Dedifferentiated amniotic fluid mesenchymal stem cell (primary cell): Measurements from ENCODE around the gene GM2A.
"Not testable (repeated sequence)": the region's sequence is repeated elsewhere in the genome, so short reads cannot be mapped to it uniquely, and the experiment has no call there.

ENCODE experiments used
- DNase-seq: peaks from one replicate; pipeline ENCODE4 v3.0.0-alpha.2; 2016; ENCODE audit errors: extremely low spot score

The GM2A gene

DNA sequence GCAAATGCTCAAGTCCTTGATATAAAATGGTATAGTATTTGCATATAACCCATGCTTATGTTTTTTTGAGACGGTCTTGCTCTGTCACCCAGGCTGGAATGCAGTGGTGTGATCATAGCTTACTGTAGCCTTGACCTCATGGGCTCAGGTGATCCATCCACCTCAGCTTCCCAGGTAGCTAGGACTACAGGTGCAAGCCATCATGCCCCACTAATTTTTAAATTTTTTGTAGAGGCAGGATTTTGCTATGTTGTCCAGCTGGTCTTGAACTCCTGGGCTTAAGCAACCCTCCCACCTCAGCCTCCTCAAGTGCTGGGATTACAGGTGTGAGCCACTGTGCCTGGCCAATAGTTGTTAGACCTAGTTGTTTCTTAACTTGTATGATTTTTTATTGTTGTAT, 33.3 kb downstream of the GM2A start:
- DNase-seq = no peak

DNA sequence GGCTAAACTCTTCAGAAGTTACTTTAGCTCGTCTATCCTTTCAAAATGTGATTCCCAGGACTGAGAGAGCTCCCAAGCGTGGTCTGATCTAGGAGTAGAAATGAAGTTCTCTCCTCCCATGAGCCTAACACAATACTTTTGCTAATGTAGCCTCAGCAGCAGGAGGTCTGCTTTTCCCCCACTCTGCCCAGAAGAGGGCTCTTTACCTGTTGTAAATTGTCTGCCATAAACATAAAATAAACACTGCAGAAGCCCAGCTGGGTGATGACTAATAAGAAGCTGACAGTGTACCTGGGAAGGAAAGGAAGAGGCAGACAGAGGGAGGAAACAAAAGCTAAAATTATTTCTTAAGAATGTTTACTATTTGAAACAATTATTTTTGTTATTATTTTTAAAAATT, 35.2 kb downstream of the GM2A start:
- DNase-seq = no peak

DNA sequence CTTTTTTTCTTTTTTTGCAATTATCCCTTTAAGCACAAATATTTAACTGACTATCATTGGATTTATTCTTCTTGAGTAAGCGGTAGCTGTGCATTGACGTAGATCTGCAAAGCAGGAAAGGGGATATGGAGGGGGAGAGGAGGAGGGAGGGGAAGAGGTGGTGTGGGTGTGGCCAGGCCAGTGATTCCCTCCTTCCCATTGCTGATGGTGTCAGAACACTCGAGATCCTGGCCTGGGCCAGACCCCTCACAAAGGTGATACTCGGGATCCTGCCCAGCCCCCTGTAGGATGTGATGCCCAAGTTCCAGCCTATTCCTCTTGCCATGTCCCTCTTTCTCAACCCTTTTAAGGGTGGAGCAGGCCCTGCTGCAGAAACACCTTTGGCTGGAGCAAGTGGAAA, 40.6 kb downstream of the GM2A start:
- DNase-seq = no peak

DNA sequence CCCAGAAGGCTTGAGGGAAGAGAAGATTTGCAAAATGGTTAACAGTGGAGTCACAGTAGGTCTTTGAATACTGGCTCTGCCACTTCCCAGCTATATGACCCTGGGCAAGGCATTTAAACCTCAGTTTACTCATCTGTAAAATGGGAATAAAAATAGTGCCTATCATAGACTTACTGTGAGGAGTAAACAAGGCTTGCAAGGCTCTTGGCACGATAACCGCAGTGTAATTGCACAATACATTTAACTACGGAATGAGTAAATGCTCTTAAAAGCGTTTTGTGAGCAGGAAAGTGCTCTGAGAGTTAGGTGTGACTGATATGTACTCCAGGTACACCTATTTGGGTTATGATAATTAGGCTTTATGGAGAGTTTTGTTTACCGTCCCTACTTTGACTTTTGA, 42.2 kb downstream of the GM2A start:
- DNase-seq = no peak

DNA sequence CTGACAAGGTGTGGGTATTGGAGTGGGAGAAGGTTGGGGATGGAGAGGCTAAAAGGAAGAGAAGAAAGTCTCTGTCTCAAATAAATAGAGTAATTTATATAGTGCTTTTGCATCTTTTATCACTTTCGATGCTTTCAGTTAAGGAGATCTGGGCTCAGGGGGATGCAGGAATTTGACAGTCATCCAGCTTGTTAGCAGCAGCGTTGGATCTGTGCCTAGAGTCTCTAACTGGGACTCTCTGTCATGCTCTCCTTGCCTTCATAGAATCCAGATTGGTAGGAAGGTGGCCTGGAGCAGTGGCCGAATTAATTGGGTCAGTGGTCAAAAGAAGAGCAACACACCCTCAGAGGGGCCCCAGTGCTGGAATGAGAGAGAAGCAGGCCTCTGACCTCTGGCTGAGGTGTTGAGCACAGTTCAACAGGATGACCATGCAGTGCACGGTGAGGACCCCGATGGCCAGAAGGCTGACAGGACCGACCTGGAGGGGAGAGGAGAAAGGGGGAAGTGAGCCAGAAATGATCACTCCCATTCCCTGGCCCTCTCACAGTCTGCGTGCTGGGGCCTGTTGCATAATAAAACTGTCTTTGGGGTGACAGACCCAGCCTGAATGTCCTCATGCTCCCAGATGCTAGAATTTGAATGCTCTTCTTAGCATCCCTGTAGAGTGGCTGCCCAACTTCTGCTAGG, 42.9 kb downstream of the GM2A start:
- DNase-seq = no peak

DNA sequence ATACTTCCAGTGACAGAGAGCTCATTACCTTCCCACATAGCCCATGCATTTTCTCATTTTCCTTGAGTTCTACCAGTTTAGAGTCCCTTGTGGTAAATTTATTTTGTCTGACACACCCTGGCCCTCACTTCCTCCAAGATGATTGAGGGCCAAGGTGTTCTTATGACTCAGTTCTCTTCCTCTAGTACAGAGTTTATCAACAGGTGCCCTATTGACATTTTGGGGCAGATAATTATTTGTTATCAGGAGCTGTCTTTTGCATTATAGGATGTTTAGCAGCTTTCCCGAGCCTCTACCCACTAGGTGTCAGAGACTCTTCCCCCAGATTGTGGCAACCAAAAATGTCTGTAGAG, 43.5 kb downstream of the GM2A start:
- DNase-seq = no peak

DNA sequence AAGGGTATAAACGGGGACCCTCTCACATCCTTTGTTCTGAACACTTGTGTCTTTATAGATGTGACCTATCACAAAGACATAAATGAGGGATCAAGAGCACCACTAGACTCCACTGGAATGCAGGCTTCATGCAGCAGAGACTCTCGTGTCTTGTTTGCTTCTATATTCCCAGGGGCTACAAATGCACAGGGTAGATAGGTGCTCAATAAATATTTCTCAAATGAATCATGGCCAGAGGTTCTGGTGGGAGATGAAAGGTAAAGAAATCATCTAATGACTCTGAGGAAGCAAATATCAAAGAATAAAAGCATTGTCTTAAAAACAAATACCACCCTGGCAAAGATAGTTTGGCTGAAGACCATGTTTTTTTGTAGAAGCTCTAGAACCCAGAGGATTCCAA, 44.0 kb downstream of the GM2A start:
- no peak for DNase-seq

DNA sequence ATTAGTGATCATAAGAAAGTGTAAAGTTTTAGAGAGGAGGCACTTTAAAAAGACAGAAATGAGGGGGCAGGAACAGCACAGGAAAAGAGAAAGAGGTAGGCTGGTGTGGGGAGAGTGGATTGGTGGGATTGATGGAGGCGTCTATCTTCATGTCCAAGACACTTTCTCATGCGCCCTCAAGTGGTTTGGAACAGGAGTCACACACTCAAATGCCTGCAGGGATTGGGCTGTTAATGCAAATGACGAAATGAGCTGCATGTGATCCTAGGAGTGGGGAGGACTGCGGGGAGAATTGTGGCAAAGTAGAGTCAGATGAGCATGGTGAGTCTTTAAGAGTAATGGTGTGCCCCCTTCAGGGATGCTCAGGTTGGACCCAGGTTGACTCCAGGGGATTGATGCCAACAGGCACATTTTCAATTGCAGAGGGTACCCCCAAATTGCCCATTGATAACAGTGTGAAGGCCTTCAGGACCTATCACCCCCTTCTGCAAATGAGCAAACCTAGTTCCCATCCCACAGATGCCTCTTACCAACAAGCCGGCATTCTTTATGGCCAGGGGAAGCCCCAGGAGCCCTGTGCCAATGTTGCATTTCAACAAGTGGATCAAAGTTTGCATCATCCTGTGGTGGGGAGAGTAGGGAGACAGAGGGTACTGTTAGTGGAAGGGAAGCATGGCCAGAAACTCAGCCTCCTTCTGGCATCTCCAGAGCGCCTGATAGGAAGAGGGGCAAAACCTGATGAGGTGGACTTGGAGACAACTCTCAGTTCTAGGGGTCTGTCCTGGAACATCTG, 45.3 kb downstream of the GM2A start:
- peak; percentile 45 for DNase-seq

DNA sequence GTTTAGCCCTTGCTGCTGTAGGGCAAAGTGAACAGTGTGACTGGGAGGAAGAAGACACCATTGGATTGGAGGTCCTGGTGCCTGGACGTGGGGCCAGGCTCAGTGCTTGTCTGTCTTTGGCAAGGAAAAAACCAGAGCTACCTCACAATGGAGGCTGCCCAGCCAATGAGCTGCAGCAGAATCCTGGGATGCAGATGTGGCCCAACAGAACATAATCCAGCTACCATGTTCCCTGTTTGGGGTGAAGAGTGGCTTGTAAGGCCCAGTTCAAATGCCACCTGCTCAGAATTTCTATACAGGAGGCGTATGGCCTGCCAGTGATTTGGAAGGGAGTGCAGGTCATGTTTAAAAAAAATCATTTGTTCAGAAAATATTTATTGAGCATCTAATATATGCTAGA, 50.7 kb downstream of the GM2A start, which contains the start of gene SLC36A3:
Gene SLC36A3 (minus strand): TSS at position 101 of the 400 bp plus-strand sequence. CDS start 412 bp downstream, outside the sequence.
- DNase-seq = no peak

DNA sequence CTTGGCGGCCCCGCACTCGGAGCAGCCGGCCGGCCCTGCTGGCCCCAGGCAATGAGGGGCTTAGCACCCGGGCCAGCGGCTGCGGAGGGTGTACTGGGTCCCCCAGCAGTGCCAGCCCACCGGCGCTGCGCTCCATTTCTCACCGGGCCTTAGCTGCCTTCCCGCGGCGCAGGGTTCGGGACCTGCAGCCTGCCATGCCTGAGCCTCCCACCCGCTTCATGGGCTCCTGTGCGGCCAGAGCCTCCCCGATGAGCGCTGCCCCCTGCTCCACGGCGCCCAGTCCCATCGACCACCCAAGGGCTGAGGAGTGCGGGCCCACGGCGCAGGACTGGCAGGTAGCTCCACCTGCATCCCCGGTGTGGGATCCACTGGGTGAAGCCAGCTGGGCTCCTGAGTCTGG, 56.3 kb downstream of the GM2A start:
- not testable (repeated sequence) for DNase-seq

DNA sequence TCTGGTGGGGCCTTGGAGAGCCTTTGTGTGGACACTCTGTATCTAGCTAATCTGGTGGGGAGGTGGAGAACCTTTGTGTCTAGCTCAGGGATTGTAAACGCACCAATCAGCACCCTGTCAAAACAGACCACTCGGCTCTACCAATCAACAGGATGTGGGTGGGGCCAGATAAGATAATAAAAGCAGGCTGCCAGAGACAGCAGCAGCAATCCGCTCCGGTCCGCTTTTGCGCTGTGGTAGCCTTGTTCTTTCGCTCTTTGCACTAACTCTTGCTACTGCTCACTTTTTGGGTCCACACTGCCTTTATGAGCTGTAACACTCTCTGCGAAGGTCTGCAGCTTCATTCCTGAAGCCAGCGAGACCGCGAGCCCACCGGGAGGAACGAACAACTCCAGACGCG, 56.8 kb downstream of the GM2A start:
- not testable (repeated sequence) for DNase-seq

DNA sequence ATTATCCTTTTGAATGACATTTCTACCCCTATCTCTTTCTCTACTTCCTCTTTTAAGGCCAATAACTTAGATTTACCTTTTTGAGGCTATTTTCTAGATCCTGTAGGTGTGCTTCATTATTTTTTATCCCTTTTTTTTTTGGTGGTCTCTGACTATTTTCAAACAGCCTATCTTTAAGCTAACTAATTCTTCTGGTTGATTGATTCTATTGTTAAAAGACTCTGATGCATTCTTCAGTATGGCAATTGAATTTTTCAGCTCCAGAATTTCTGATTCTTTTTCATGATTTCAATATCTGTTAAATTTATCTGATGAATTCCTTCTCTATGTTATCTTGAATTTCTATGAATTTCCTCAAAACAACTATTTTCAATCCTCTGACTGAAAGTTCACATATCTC, 57.9 kb downstream of the GM2A start:
- DNase-seq = no peak

DNA sequence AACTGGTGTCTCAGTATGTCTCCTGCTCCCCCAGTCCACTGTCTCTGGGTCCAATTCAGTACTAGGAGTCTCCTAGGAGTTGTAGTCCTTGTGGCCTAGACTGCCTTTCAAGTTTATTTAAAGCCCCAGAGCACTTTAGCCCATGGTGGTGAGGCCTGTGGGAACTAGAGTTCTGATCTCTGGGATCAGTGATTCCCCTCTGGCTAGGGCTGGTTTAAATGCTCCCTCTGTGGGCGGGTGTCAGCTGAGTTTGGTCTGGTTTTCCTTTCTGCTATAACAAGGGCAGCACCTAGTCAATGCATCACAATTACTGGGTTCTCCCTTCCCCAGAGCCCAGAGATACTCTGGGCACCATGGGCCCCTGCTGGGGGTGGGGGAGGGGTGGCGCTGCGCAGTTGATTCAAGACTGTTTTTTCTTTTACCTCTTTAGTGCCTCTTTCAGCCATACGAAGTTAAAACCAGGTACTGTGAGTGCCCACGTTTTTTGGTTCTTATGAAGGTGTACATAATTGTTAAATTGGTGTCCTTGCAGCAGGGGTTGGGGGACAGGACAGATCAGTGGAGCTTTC, 59.9 kb downstream of the GM2A start:
- DNase-seq = no peak

DNA sequence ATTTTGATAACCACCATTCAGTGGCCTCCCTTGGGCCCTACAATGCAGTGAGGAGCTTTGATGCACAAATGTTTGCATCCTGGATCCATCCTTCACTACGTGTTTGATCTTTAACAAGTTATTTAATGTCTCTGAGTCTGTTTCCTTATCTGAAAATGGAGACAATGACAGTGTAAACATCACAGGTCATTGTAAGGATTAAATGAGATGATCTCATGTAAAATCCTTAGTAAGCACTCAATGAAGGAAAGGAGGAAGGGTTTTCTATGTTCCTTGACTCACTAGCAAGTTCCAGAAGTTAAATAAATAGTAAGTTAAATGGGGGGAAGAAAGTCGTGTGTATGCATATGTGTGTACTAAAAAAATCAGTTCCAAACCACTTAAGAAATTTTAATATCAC, 60.4 kb downstream of the GM2A start:
- no peak for DNase-seq

DNA sequence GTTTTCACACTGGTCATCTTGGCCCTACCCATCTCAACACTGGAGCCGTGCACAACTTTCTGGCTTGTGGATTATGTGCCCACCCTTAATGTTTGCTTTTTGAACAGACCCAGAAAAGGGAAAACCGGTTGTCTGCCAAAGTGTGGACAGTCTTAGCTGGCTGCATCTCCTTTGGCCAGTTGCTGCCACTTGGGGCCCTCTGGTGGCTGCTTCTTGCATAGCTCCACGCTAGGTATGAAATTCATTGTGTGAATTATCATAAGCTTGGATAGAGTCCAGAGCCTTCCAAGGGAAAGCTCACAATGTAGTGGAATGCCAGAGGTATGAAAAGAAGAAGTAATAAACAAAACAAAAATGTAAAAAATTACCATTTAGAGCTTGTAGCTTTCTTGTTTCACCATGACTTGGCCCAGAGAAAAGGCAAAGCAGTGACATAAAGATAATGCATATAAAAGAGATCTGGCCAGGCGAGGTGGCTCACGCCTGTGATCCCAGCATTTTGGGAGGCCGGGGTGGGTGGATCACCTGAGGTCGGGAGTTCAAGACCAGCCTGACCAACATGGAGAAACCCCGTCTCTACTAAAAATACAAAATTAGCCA, 63.1 kb downstream of the GM2A start:
- DNase-seq = peak; percentile 77

DNA sequence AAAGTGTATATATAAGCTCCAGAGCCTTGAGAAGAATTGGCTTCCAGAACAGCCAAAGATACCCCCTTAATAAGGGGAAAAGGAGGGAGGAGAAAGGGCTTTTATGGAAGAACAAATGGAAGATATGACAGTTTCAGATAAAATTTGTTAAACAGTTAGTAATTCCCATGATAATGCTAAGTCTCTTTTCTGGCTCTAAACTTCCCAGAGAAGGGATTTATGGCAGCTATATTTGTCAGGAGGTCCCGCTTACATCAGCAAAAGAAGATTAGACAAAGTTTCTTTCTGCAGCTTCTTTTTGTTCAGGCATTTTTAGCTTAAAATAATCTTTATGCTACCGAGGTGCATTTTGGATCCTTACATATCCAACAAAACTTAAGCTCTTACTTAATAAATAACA, 64.9 kb downstream of the GM2A start:
- no peak for DNase-seq

DNA sequence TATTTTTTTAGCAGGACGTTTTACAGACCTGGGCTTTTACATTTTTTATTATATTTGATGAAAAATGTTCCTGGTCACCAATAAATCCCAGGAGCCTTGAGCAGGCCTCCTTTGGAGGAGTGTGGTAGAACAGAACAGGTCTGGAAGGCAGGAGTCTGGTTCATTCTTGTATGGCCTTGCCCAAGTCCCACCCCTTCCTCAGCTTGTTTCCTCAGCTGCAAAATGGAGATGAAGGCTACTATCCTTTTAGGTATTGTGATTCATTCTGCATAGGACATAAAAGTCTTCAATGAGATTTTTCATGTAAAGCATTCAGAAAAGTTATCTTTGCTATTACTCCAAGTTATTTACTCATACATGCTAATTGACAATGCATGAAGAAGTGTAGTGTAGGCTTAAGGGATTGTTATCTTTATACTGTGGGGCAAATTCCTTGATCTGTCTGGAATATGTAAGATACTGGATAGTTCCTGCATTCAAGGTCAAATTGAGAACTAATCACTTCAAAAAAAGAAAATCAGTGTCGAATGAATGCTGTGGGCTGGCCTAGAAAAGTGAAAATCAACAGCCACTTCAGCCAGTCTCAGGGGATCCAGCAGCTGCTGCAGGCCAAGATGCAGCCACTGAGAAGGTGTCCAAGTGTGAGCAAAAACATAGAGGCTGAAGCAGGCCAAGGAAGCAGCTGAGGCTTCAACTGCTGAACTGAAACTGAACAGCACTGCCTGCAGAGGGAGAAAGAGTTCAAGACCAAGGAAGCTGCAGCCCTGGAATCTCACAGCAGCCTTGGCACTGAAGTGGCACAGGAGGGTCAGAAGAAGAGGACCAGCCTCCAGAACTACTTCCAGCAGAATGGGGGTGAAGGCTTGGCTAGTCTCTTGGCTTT, 66.1 kb downstream of the GM2A start:
- no peak for DNase-seq
